ENCODE data around the gene NR2F2.

Gene NR2F2

GRCh38 chr15:96344060-96344705 is 13.7 kb downstream of the NR2F2 start:
- DNase-seq = no peak

DNA sequence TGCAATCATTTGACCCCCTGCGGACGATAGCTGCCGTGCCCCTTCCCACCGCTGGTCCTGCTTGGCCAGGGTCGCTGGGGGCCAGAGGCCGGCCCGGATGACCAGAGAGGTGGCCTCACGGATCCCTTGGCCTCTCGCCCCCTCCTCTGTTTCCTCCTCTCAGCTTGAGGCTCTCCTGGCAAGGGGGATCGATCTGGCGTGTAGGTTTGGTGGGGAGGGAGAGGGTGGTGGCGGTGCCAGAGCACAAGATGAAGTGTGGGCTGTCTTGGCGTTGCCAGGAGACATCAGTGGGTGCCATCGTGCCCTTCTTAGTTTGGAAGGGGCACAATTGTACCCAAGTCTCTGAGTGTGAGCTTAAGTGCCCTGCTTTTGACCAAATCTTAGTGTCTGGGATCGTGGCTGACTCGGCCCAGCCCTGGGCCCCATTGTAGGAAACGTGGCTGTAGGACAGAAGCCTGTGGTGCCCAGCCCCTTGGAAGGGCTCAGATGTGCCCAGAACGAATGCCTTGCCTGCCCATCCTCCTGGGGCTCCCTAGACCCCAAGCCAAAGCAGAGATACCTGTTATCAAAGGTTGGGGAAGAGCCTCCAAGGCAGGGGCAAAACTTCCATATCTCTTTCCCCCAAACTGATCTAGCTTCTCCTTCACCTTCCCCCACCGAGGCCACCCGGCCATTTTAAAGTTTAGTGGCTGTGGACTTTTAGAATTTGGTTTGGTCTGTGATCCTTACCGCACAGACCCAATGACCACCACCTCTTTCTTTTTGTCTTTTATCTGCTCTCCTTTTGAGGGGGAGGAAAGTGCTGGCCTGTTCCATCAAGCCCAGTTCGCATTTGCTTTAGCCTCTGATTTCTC is 14.4 kb downstream of the NR2F2 start:
- DNase-seq = no peak

- no peak for DNase-seq
Measured at GRCh38 chr15:96345560-96346399, 15.3 kb downstream of the NR2F2 start.

DNA sequence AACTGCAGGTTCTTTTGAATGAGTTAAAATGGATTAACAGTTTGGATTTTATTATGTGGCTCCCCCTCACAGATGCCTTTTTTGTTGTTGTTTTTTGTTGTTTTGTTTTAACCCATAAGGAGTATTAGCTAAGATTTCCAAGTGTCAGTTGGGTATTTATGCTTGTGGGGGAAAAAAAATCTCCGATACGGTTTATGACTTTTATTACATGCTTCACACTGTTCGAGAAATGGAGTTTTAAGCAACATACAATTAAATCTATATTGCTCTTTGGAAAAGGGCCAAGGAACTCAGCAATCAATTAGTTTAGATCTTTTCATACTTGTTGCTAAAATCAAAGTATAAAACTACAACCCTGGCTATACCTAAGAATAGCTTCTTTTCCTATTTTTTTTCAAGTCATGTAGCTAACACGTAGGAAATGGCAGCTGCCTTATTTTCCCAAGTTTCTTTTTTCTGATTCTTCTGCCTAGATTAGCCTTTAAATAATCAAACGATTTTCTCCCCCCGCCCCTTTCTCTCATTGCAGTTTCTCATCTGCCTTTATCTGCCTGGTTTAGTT is 16.0 kb downstream of the NR2F2 start:
- DNase-seq = no peak

- DNase-seq = no peak
Measured at GRCh38 chr15:96347181-96348111, 16.9 kb downstream of the NR2F2 start.

GRCh38 chr15:96348112-96349027 is 17.9 kb downstream of the NR2F2 start:
- no peak for DNase-seq

- DNase-seq = no peak
Measured at GRCh38 chr15:96349034-96349856, 18.7 kb downstream of the NR2F2 start.

GRCh38 chr15:96349857-96350720 is 19.6 kb downstream of the NR2F2 start:
- DNase-seq = no peak

DNA sequence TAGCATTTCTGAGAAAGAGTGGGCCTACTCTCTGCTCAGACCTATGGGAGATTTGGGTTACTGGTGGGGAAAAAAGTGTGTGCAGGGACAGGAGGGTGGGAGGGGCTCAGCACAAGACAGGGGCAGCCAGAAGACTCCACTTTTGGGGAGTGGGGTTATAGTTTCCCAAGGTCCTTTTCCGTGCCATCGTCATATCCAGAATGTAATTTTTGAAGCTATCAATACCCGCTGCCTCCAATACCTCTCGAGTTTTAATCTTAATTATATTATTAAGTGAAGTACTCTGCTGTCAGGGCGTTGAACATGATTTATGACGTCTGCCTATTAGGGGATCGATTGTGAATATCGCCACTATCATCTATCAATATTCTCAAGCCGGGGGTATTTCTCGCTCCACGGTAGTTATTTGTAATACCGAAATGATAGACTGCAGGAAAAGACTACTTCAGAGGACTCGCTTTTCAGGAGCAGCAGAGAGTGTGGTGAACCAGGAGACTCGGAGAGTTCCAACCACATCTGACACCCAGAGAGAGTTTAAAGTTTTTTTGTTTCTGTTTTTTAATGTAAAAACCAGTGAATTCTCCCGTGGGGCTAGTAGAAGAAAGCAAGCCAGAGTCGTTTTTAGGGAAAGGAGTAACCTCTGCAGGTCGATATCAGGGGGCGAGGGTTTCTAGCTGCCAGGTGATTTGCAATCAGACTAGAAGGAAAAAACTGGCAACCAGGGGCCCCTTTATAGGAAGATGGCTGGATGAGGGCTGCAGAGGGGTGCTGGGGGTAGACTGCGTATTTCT is 20.6 kb downstream of the NR2F2 start:
- no peak for DNase-seq

- DNase-seq = no peak
Measured at GRCh38 chr15:96351761-96352603, 21.5 kb downstream of the NR2F2 start.

GRCh38 chr15:96352604-96353405 is 22.3 kb downstream of the NR2F2 start:
- no peak for DNase-seq

DNA sequence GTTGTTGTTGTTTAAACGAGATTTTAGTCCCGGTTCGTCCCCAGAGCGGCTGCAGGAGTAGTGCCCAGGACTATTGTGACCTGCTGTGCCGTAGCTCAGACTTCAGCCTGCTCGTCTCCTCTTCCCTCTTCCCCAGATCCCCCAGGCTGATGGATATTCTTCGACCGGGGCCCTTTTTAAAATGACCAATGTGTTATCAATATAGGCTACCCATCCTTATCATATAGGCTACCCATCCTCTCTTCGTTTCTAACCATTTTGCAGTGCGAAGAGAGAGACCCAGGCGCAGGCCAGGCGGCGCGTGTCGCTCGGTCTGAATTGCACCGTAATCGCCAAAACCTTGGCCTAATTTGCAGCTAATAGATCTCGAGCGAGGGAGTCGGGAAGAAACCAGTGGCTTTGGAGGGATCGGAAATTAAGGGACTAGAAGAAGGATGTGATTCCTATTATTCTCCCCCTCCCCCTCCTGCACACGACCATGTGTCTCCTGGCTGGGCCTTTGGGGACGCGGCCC is 23.0 kb downstream of the NR2F2 start:
- DNase-seq = no peak

- no peak for DNase-seq
Measured at GRCh38 chr15:96353930-96354730, 23.6 kb downstream of the NR2F2 start.

DNA sequence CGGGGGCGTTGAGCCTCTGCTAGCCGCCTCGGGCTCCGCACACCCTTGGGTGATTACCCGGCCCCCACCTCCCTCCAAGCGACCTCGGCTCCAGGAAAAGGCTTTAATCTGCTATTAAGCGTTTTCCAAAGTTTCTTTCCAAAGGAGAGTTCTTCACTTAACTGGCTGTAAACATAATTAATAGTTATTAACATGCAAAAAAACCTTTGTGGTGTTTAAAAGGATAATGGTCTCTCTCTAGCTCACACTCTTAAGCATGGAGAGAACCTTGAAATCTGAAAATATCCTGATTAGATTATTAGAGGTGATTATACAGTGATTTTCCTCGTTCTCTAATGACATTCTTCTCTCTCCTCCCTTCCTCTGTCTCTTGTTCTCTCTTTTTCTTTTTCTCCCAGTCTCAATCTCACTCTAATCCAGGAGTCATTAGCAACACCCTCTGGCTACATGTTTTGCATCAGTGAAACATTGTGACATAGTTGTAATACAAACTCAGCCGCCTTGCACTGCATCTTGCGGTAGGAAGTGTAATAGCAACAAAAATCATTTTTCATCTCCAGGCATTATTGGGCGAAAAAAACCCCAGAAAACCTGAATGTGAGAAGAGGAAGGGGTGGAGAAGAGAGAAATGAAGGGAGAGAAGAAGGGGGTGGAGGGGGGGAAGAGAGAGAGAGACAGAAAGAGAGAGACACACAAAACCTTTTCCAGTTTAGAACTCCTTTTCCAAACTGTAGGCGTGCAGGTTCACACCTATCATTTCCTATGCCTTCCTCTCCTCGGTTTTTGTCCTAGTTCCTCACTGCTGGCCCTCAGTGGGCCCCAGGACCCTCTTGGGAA is 24.4 kb downstream of the NR2F2 start:
- DNase-seq = no peak
